Stimulated activated CD8-positive, alpha-beta memory T cell treated with anti-CD3 and anti-CD28 coated beads, Interleukin-7, amount 100 ng/mL, for 4 hours (primary cell): ENCODE measurements around the gene AGAP5.
A peak's percentile ranks its signal among the peaks of the same experiment; 100 is the strongest.

Experiments used
- DNase-seq, 2 donors: peaks; one replicate each; pipeline ENCODE4 v3.0.0-alpha.2; 2020; ENCODE audit warnings: low read depth in 2 of 2

AGAP5 gene

DNA sequence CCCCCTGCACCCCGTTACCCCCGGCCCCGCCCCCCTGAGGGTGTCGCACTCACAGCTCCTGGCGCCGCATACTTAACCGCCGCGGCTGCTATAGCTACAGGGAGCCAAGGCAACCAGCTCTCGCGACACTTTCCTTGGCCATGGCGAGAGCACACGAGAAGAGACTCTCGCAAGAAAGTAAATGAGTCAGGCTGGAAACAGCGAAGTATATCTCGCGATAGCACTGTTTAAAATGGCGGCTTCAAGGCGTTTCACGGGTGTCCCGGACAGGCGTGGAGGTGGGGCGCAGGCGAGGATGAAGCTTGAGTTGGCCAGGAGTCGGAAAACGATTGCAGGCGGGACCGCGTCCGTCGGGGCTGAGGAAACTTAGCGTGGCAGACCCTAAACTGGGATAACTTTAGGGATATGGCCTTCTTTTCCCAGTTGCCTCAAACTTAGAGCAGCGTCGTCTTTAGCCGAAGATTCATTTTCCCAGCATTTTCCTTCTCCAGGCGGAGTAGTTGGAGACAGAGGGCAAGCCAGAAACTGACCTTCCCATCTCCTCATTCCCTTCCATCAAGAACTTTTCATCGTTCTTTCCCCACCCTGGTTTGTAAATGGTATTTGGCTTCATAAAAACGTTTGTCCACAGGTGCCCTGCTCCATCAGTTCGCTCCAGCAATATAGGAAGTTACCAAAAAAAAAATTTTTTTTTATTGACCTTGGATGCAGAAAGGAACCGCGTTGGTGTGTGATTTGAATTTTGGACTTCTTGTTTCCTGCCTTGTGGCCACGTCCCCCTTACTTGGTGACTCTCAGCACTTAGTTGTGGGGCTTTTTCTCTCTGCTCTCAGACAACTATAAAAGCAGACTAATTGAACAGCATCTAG, 71.8 kb downstream of the AGAP5 start:
- DNase-seq, result peak; percentile 89 to 91

DNA sequence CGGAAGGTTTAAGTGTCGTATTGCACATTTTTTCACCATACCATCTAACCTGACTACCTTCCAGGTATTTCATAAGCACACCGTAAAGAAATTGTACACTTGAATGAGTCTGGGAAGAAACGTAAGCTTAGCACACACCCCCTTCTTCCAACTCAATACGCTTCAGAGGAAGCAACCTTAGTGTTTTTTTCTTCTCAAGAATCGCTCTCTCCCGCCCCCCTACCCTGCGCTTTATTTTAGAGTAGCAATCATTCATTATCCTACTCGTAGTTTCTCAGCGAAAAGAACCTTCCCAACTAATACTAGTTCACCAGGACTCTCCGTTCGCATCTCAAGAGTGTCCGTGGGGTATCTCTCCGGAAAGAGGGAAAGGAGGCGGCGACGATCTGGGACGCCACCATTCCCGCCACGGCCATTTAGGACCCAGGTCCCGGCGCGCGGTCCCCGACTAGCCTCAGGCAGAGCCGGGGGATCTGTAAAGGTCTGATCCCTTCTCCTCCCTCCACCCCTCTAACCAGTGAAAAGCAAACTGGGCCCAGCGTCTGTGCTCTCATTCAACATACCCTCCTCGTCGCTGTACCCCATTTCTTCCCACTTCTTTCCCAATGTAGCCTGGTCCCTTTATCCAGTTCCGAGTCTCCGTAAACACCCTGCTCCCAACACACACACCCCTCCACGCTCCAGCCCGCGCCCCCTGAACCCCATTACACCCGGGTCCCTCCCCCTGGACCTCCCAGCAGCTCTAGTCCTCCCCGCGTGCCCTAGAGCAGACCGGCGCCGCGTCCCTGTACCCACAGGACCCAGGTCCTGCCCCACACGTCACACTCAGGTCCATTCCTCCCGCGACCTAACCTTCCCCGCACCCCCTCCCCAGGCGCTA, 72.7 kb downstream of the AGAP5 start:
- peak in 1 of 2 donors; percentile 11 for DNase-seq
